Endodermal cell (in vitro differentiated cells): Measurements from ENCODE around the gene ARFGEF3. TPM values are rescaled to one million over a fixed set of nuclear protein-coding genes. Genes with fewer than 3 reads are reported as not detected.

Source experiments
- DNase-seq: peaks from one replicate; pipeline ENCODE4 v3.0.0-alpha.2; 2017
- H3K27ac ChIP-seq: 2 replicates; pipeline ENCODE4 v1.5.1; 2013; ENCODE audit warnings: mild to moderate bottlenecking, low read depth, low read length, moderate library complexity
- H3K27me3 ChIP-seq: 2 replicates; pipeline ENCODE4 v1.6.1; 2013; ENCODE audit warnings: mild to moderate bottlenecking, low read length, moderate library complexity; ENCODE audit not compliant: insufficient read depth, control insufficient read depth, poor library complexity, severe bottlenecking
- H3K36me3 ChIP-seq: 2 replicates; pipeline ENCODE4 v1.7.0; 2013; ENCODE audit warnings: mild to moderate bottlenecking, low read length, moderate library complexity; ENCODE audit not compliant: control insufficient read depth, insufficient read depth
- H3K4me1 ChIP-seq: one replicate; pipeline ENCODE4 v1.7.0; 2013; ENCODE audit warnings: low read length; ENCODE audit not compliant: control insufficient read depth, insufficient read depth
- H3K4me3 ChIP-seq: 2 replicates; pipeline ENCODE4 v1.5.1; 2013; ENCODE audit warnings: mild to moderate bottlenecking, low read length, moderate library complexity
- H3K9ac ChIP-seq: 2 replicates; pipeline ENCODE4 v1.6.1; 2013; ENCODE audit warnings: mild to moderate bottlenecking, low read length, moderate library complexity; ENCODE audit not compliant: poor library complexity, severe bottlenecking; ENCODE audit errors: extremely low read depth
- H3K9me3 ChIP-seq: 2 replicates; pipeline ENCODE4 v1.6.1; 2013; ENCODE audit warnings: mild to moderate bottlenecking, low read length, moderate library complexity; ENCODE audit not compliant: control insufficient read depth
- H3K27ac Mint-ChIP-seq: 2 replicates; pipeline ENCODE4 v1.8.0; 2020; ENCODE audit warnings: mixed read lengths
- H3K27me3 Mint-ChIP-seq: 2 replicates; pipeline ENCODE4 v1.8.0; 2021; ENCODE audit warnings: mild to moderate bottlenecking, mixed read lengths; ENCODE audit not compliant: insufficient read depth
- H3K36me3 Mint-ChIP-seq: 2 replicates; pipeline ENCODE4 v1.8.0; 2020; ENCODE audit warnings: low read depth, mixed read lengths
- H3K4me1 Mint-ChIP-seq: 2 replicates; pipeline ENCODE4 v1.8.0; 2020; ENCODE audit warnings: mixed read lengths
- H3K4me3 Mint-ChIP-seq: 2 replicates; pipeline ENCODE4 v1.8.0; 2020; ENCODE audit warnings: mild to moderate bottlenecking, moderate library complexity, mixed read lengths
- H3K9me3 Mint-ChIP-seq: 2 replicates; pipeline ENCODE4 v1.8.0; 2020; ENCODE audit warnings: mild to moderate bottlenecking, mixed read lengths
- WGBS, 2 experiments: methylation state at CpG; one replicate each; pipeline versions ENCODE4 v1.1.5 to v1.1.7; 2013; ENCODE audit warnings: missing lambda C conversion rate in 2 of 2, mixed read lengths in 1 of 2; ENCODE audit not compliant: insufficient coverage in 1 of 2, insufficient read length in 1 of 2; 5-methylcytosine and 5-hydroxymethylcytosine counted together
- total RNA-seq, 2 donors: library from RNA; stranded (reverse); fragmentation: NEBNext Ultra II Directional in 1 of 2; extraction: Animal tissue kit (Norgen Biotek cat#: 25700) in 1 of 2; gene quantifications; 2 replicates in 1 of 2; 3 replicates in 1 of 2; pipeline ENCODE4 v1.2.1, GENCODE V29; 2021
- TF ChIP-seq, protein P1 (sequence below): fragments of 200-600 bp; sonication (generic); conservative IDR thresholded peaks from 2 replicates; pipeline ENCODE4 v1.5.0; 2021; ENCODE audit warnings: antibody characterized with exemption, mild to moderate bottlenecking

Gene ARFGEF3
- total RNA-seq, 2 donors from 2014 or later: 10.9 to 14.3 TPM

DNA sequence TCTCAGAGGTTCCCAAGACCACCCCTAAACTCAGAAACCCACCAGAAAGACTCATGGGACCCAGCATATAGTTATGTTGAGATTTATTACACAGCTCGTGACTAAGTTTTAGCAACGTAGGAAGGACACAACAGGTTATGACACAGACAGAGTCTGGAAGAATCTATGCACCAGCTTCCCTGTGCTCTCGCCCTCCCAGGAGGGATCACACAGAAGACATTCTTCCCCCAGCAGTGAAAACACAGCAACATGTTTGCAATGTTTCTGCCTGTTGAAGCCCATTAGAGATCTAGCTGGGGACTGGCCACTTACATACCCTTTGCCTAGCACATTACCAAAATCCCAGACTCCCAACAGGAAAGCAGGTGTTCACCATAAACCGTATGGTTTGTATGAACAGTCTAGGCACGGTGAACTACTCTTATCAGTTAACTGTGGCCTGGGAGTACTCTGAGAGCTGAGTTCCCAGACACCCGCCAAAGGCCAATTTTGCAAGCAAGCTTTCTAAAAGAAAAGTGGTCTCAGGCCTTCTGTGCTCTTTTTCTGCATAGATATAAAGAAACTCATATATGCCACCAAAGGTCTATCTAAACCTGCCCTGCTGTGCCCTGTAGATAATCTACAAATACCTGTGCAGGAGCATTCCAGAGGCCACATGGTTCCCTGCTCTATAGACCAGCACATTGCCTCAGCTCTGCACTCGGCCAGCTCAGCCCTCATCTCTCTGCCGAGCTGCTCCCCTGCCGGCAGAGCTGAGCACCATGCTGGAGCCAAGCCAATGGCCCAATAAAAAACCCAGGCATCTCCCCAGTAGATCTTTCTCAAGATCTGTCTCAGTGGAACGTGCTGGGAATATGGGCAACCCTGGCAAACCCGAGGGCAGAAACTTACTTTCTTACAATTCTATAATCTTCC lies 146.3 kb downstream of the ARFGEF3 start:
- Histone ChIP-seq H3K4me1 (peaks cover 5% of the 10 kb centered on the region), H3K9me3 (no peaks in the 10 kb centered on the region), H3K27ac (no peak overlapping the region), H3K9ac (no peak overlapping the region), H3K27me3 (peaks cover 2% of the 10 kb centered on the region), H3K36me3 (peaks cover 13% of the 10 kb centered on the region), H3K4me3 (no peak overlapping the region)
- H3K27ac Mint-ChIP-seq: no peak overlapping the region
- no peak for DNase-seq
- no peaks in the 10 kb centered on the region for H3K9me3 Mint-ChIP-seq
- TF ChIP-seq, protein P1, sequence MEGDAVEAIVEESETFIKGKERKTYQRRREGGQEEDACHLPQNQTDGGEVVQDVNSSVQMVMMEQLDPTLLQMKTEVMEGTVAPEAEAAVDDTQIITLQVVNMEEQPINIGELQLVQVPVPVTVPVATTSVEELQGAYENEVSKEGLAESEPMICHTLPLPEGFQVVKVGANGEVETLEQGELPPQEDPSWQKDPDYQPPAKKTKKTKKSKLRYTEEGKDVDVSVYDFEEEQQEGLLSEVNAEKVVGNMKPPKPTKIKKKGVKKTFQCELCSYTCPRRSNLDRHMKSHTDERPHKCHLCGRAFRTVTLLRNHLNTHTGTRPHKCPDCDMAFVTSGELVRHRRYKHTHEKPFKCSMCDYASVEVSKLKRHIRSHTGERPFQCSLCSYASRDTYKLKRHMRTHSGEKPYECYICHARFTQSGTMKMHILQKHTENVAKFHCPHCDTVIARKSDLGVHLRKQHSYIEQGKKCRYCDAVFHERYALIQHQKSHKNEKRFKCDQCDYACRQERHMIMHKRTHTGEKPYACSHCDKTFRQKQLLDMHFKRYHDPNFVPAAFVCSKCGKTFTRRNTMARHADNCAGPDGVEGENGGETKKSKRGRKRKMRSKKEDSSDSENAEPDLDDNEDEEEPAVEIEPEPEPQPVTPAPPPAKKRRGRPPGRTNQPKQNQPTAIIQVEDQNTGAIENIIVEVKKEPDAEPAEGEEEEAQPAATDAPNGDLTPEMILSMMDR: peak; percentile 35
- H3K4me1 Mint-ChIP-seq: peaks cover 11% of the 10 kb centered on the region
- 90 to 92% methylated on average over 9 to 11 of the region's 11 CpGs for WGBS, 2 experiments
- no peak overlapping the region for H3K4me3 Mint-ChIP-seq
- H3K36me3 Mint-ChIP-seq: peaks cover 13% of the 10 kb centered on the region
- peaks cover 12% of the 10 kb centered on the region for H3K27me3 Mint-ChIP-seq

DNA sequence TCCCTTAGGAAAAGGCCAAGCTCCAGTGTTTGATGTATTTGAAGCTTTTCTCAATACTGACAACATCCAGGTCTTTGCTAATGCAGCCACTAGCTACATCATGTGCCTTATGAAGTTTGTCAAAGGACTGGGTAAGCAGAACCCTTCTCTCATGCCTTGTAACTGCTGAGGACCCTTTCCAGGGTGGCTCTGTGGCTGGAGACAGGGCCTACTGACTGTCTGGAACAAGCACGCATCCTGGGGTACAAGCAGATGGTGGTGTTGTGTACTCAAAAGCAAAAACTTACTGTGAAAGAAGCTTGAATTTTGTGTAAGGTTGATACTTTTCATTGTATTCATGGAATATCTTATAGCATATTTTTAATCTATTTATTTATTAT lies 147.0 kb downstream of the ARFGEF3 start:
- H3K27ac Mint-ChIP-seq: no peak overlapping the region
- peaks cover 11% of the 10 kb centered on the region for H3K4me1 Mint-ChIP-seq
- Histone ChIP-seq H3K4me3 (no peak overlapping the region), H3K27ac (no peak overlapping the region), H3K36me3 (peaks cover 17% of the 10 kb centered on the region), H3K27me3 (no peaks in the 10 kb centered on the region), H3K9me3 (no peaks in the 10 kb centered on the region), H3K4me1 (peaks cover 5% of the 10 kb centered on the region), H3K9ac (no peak overlapping the region)
- H3K4me3 Mint-ChIP-seq: no peak overlapping the region
- H3K36me3 Mint-ChIP-seq: peaks cover 14% of the 10 kb centered on the region
- no peak for DNase-seq
- WGBS, 2 experiments: 100% methylated on average over 1 of the region's 1 CpG; no CpG with 5 or more reads in 1 of the 2 experiments
- TF ChIP-seq, protein P1: peak; percentile 5
- no peaks in the 10 kb centered on the region for H3K9me3 Mint-ChIP-seq
- peaks cover 12% of the 10 kb centered on the region for H3K27me3 Mint-ChIP-seq

DNA sequence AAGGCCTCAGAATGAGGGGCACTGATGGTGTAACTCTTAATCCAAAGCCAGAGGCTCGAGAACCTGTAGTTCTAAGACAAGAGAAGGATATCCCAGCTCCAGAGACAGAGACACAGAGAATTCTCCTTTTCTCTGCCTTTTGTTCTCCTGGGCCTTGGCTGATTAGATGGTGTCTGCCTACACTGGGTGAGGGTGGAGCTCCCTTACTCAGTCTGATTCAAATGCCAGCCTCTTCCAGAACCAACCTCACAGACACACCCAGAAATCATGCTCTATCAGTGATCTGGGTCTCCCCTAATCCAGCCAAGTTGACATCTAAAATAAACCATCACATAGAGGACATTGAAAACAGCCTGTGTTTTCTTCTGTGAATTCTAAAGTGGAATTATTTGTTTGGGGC lies 148.0 kb downstream of the ARFGEF3 start:
- Histone ChIP-seq H3K4me1 (peaks cover 5% of the 10 kb centered on the region), H3K27me3 (no peaks in the 10 kb centered on the region), H3K9ac (no peak overlapping the region), H3K9me3 (no peaks in the 10 kb centered on the region), H3K27ac (no peak overlapping the region), H3K36me3 (peaks cover 20% of the 10 kb centered on the region), H3K4me3 (no peak overlapping the region)
- H3K27ac Mint-ChIP-seq: no peak overlapping the region
- H3K27me3 Mint-ChIP-seq: peaks cover 12% of the 10 kb centered on the region
- TF ChIP-seq, protein P1: no peak
- no peak for DNase-seq
- H3K4me1 Mint-ChIP-seq: peaks cover 11% of the 10 kb centered on the region
- no peak overlapping the region for H3K4me3 Mint-ChIP-seq
- 94 to 100% methylated on average over 1 of the region's 1 CpG for WGBS, 2 experiments
- H3K9me3 Mint-ChIP-seq: no peaks in the 10 kb centered on the region
- peaks cover 11% of the 10 kb centered on the region for H3K36me3 Mint-ChIP-seq
